Smooth muscle cell (in vitro differentiated cells): ENCODE data around the gene GPX4. TPM values are rescaled to one million over a fixed set of nuclear protein-coding genes. Genes with fewer than 3 reads are reported as not detected.

Experiments used
- DNase-seq: peaks from one replicate; lab custom pipeline; 2025; ENCODE audit not compliant: unreplicated experiment; lab: John Stamatoyannopoulos, UW
- H2AFZ ChIP-seq: fragments of 200-600 bp; sonication (generic); 2 replicates; pipeline ENCODE4 v1.6.0; 2016; ENCODE audit warnings: antibody characterized with exemption, low read depth, mild to moderate bottlenecking
- H3F3A ChIP-seq: fragments of 200-600 bp; sonication (generic); 2 replicates; pipeline ENCODE4 v1.6.0; 2017; ENCODE audit warnings: antibody characterized with exemption, low read depth
- H3K27ac ChIP-seq: fragments of 200-600 bp; sonication (generic); 2 replicates; pipeline ENCODE4 v1.5.1; 2016; ENCODE audit warnings: low read depth, mild to moderate bottlenecking
- H3K27me3 ChIP-seq: fragments of 200-600 bp; sonication (generic); 2 replicates; pipeline ENCODE4 v1.6.1; 2016; ENCODE audit warnings: low read depth, mild to moderate bottlenecking
- H3K36me3 ChIP-seq: fragments of 200-600 bp; sonication (generic); 2 replicates; pipeline ENCODE4 v1.5.1; 2016; ENCODE audit warnings: low read depth
- H3K4me1 ChIP-seq: fragments of 200-600 bp; sonication (generic); 2 replicates; pipeline ENCODE4 v1.5.1; 2016; ENCODE audit warnings: low read depth
- H3K4me2 ChIP-seq: fragments of 200-600 bp; sonication (generic); 2 replicates; pipeline ENCODE4 v1.6.0; 2016; ENCODE audit warnings: mild to moderate bottlenecking
- H3K4me3 ChIP-seq: fragments of 200-600 bp; sonication (generic); 2 replicates; pipeline ENCODE4 v1.5.1; 2016; ENCODE audit warnings: mild to moderate bottlenecking
- H3K79me2 ChIP-seq: fragments of 200-600 bp; sonication (generic); 2 replicates; pipeline ENCODE4 v1.6.0; 2016; ENCODE audit warnings: low read depth, mild to moderate bottlenecking
- H3K9ac ChIP-seq: fragments of 200-600 bp; sonication (generic); 2 replicates; pipeline ENCODE4 v1.6.0; 2016; ENCODE audit warnings: low read depth
- H3K9me3 ChIP-seq: fragments of 200-600 bp; sonication (generic); replicated peaks from 2 replicates; pipeline ENCODE4 v1.5.1; 2016; ENCODE audit warnings: low read depth
- H4K20me1 ChIP-seq: fragments of 200-600 bp; sonication (generic); 2 replicates; pipeline ENCODE4 v1.6.0; 2016; ENCODE audit warnings: low read depth
- WGBS: methylation state at CpG from one replicate; pipeline ENCODE4 v1.1.7; 2016; ENCODE audit warnings: low lambda C conversion rate; 5-methylcytosine and 5-hydroxymethylcytosine counted together
- polyA plus RNA-seq: library from polyadenylated mRNA; unstranded; fragments of >200 nt; fragmentation: Nextera tagmentation; extraction: Ambion mirVana; gene quantifications from 2 replicates; pipeline ENCODE4 v1.2.1, GENCODE V29; 2016
- total RNA-seq: library from RNA; depleted of rRNA; stranded (reverse); fragments of >200 nt; gene quantifications from 2 replicates; pipeline ENCODE4 v1.2.3, GENCODE V29; 2014
- TF ChIP-seq, protein P1 (sequence below): fragments of 200-600 bp; sonication (generic); IDR thresholded peaks from 2 replicates; pipeline ENCODE4 v1.5.1; 2017; ENCODE audit warnings: borderline replicate concordance, mild to moderate bottlenecking, antibody characterized with exemption; ENCODE audit not compliant: insufficient read depth, poor library complexity, severe bottlenecking

The GPX4 gene
- total and polyA plus RNA-seq, 2 experiments from 2014 or later: 325 to 450 TPM

DNA sequence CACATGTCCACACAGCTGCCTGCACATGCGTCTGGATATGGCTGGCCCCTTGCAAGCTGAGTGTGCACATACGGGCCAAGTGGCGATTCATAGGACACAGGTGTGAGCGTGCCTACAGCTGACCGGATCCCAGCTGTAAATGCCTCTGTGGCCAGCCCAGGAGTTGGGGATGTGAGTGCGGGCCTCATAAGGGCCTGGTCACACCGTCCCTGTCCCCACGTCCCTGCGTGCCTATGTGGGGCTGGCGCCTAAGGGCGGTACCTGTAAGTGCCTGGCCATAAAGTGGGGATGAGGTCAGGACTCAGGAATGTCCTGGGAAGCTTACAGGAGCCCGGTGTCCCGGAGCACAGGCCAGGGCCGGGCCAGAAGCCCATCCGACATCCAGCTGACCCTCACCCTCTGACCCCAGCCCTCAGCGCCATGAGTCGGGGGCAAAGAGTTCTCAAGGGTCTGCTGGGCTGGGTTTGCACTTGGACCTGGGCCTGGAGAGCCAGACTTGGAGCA lies 38.1 kb upstream of the GPX4 start:
- H3K4me3 ChIP-seq: no peak overlapping the region

DNA sequence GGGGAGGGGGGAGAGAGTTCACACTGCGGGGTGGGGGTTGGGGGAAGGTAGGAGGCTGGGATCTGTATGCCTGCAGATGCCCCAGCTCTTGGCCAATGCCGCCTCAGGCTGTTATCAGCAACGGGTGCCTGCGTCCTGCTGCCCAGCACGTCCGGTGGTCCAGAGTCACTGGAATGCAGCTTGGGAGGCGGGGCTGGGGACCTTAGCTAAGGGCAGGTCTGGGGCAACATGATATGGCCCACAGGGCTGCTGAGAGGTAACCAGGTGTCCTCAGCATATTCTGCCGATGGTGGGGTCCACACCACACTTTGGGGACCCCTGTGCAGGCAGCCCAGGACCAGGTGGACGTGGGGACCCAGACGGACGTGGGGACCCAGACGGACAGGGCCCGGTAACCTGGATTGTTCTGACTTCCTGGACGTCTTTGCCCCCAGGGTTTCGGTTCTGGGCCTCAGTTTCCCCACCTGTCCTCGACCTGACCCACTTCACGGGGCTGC lies 37.5 kb upstream of the GPX4 start:
- Histone ChIP-seq H2AFZ (no peak overlapping the region), H3F3A (peaks cover 5% of the 10 kb centered on the region), H3K4me3 (peak overlapping the region; percentile 47), H3K79me2 (no peaks in the 10 kb centered on the region), H3K27ac (no peak overlapping the region), H3K9ac (no peak overlapping the region), H3K9me3 (no peaks in the 10 kb centered on the region), H3K4me1 (peaks cover 6% of the 10 kb centered on the region), H4K20me1 (no peaks in the 10 kb centered on the region), H3K4me2 (peak overlapping the region; percentile 88), H3K27me3 (peaks cover 35% of the 10 kb centered on the region), H3K36me3 (no peaks in the 10 kb centered on the region)
- 45% methylated on average over 13 of the region's 17 CpGs for WGBS
- DNase-seq: no peak
- TF ChIP-seq, protein P1, sequence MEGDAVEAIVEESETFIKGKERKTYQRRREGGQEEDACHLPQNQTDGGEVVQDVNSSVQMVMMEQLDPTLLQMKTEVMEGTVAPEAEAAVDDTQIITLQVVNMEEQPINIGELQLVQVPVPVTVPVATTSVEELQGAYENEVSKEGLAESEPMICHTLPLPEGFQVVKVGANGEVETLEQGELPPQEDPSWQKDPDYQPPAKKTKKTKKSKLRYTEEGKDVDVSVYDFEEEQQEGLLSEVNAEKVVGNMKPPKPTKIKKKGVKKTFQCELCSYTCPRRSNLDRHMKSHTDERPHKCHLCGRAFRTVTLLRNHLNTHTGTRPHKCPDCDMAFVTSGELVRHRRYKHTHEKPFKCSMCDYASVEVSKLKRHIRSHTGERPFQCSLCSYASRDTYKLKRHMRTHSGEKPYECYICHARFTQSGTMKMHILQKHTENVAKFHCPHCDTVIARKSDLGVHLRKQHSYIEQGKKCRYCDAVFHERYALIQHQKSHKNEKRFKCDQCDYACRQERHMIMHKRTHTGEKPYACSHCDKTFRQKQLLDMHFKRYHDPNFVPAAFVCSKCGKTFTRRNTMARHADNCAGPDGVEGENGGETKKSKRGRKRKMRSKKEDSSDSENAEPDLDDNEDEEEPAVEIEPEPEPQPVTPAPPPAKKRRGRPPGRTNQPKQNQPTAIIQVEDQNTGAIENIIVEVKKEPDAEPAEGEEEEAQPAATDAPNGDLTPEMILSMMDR: no peak

More for the DNA sequence above, 38.1 kb upstream of the GPX4 start:
- no peaks in the 10 kb centered on the region for H4K20me1 ChIP-seq
- H3K36me3 ChIP-seq: no peaks in the 10 kb centered on the region
- H3K4me2 ChIP-seq: peak overlapping the region; percentile 88
- DNase-seq: no peak
- peaks cover 29% of the 10 kb centered on the region for H3K27me3 ChIP-seq
- no peak overlapping the region for H3K27ac ChIP-seq
- H3F3A ChIP-seq: peaks cover 5% of the 10 kb centered on the region
- no peak overlapping the region for H2AFZ ChIP-seq
- no peak overlapping the region for H3K9ac ChIP-seq
- 49% methylated on average over 17 of the region's 17 CpGs for WGBS
- no peaks in the 10 kb centered on the region for H3K79me2 ChIP-seq
- no peaks in the 10 kb centered on the region for H3K9me3 ChIP-seq
- TF ChIP-seq, protein P1: no peak
- peaks cover 6% of the 10 kb centered on the region for H3K4me1 ChIP-seq

DNA sequence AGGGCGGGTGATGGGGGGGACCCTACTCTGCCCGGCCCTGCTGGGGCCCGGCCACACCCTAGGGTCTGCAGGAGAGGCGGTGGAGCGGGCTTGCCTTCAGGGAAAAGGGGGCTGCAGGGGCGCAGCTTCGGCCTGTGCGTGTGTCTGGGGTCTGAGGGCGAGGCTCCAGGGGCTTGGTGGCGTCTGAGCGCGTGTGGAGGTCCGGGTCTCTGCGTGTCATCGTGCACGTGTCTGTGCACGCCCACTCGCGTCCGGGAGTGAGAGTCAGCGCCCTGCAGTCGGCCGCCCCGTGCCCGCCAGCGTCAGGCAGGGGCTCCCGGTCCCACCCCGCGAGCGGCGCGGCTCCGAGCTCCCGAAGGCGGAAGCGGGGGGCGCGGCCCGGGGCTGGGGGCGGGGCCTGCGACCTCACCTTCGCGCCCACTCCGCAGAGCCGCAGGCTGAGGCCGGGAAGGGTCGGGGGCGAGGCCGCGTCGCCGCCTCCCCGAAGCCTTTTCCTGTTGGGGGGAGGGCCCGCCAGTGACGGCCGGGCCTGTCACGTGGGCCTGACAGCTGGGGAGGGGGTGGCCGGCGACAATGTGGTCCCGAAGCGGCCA lies 37.0 kb upstream of the GPX4 start, which contains the start of gene ARHGAP45:
TSS of gene ARHGAP45 (plus strand) at position 420 of the 593 bp plus-strand sequence. CDS start 239 bp downstream, outside the sequence.
- DNase-seq: no peak
- Histone ChIP-seq H3K27me3 (peaks cover 39% of the 10 kb centered on the region), H3K4me2 (peak within 1 kb of the TSS; percentile 88), H2AFZ (no peak within 1 kb of the TSS), H3K4me3 (peak within 1 kb of the TSS; percentile 47), H3K9me3 (no peaks in the 10 kb centered on the region), H3F3A (peaks cover 5% of the 10 kb centered on the region), H4K20me1 (peaks cover 2% of the 10 kb centered on the region), H3K36me3 (no peaks in the 10 kb centered on the region), H3K27ac (no peak within 1 kb of the TSS), H3K9ac (no peak within 1 kb of the TSS), H3K79me2 (no peaks in the 10 kb centered on the region), H3K4me1 (peaks cover 6% of the 10 kb centered on the region)
- WGBS: 26% methylated on average over 18 of the region's 61 CpGs
- TF ChIP-seq, protein P1: no peak
